GM12891 (cell line): ENCODE results near the gene TMEM121.

Source experiments
- DNase-seq: peaks from one replicate; pipeline ENCODE4 v3.0.0; 2011; ENCODE audit warnings: low spot score; ENCODE audit not compliant: insufficient read length
- FAIRE-seq: peaks from 2 replicates; lab custom pipeline; 2011; peaks lifted over from hg19 to GRCh38; lab: Jason Lieb, UNC
- PAX5 ChIP-seq: IDR thresholded peaks from 2 replicates; pipeline ENCODE4 v1.6.1; 2011; ENCODE audit warnings: low read length, moderate library complexity, mild to moderate bottlenecking; ENCODE audit not compliant: insufficient read depth, severe bottlenecking
- POLR2A ChIP-seq: IDR thresholded peaks from 2 replicates; pipeline ENCODE4 v1.6.1; 2011; ENCODE audit warnings: low read depth, low read length, control low read depth
- POLR2AphosphoS5 ChIP-seq: IDR thresholded peaks from 2 replicates; pipeline ENCODE4 v1.6.1; 2011; ENCODE audit warnings: low read depth, low read length, control low read depth
- POU2F2 ChIP-seq: IDR thresholded peaks from 2 replicates; pipeline ENCODE4 v1.6.1; 2011; ENCODE audit warnings: low read depth, mild to moderate bottlenecking, control low read depth, low read length, moderate library complexity
- SPI1 ChIP-seq: IDR thresholded peaks from 2 replicates; pipeline ENCODE4 v1.6.1; 2011; ENCODE audit warnings: low read depth, low read length, control low read depth
- TAF1 ChIP-seq: IDR thresholded peaks from 2 replicates; pipeline ENCODE4 v1.6.1; 2011; ENCODE audit warnings: low read depth, low read length, control low read depth

Gene TMEM121

DNA sequence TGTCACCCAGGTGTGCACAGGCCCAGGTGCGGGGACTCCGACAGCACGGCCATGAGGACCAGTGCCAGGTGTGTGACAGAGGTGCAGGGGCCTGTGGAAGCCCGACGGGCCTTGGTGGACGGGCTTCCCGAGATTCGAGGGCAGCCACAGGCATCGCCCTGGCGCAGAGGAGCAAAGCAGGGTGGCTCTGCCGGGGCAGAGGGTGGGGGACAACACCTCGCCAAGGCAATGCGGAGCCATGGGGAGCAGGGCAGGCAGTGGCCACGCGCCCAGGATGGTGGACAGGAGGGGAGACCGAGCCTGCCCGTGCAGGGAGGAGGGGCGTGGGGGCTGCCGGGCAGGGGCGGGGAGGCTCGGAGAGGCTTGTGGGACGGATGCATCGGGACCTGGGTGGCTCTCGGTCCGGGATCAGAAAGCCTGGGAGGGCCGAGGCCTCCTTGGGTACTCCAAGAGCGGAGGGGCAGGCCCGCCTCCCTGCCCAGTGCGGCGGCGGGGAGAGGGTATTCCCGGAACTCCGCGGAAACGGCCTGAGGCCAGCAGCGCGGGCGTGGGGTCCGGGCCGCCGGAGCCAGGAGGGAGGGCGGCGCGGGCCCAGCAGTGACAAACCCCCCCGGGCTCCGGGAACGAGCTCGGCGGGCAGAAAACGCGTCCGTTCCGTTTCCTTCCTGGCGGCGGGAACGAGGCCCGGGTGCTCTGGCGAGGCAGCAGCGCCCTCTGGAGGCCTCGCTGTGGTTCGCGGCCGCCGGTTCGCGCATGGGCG, 1.6 kb downstream of the TMEM121 start:
- FAIRE-seq (peak; percentile 87), DNase-seq (peak; percentile 96)
- TF ChIP-seq POLR2A, result no peak
- TF ChIP-seq PAX5, result no peak
- 0 out of 2 replicates have a peak, but pooled peaks have one; percentile 5 for TF ChIP-seq SPI1
- no peak for TF ChIP-seq TAF1
- no peak for TF ChIP-seq POLR2AphosphoS5
- no peak for TF ChIP-seq POU2F2

DNA sequence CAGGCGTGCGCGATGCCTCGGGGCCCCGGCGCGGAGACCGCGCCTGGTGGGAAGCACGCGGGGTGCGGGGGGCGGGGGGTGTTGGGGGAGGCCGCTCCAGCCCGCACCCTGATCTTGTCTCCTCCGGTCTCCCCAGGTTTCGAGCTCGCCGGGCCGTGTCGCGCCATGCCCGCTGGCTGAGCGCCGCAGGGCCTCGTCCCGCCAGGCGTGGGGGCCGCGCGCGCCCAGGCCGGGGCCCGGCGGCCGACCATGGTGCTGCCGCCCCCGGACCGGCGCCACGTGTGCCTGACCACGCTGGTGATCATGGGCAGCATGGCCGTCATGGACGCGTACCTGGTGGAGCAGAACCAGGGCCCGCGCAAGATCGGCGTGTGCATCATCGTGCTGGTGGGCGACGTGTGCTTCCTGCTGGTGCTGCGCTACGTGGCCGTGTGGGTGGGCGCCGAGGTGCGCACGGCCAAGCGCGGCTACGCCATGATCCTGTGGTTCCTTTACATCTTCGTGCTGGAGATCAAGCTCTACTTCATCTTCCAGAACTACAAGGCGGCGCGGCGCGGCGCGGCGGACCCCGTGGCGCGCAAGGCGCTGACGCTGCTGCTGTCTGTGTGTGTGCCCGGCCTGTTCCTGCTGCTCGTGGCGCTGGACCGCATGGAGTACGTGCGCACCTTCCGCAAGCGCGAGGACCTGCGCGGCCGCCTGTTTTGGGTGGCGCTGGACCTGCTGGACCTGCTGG, 2.4 kb downstream of the TMEM121 start:
- DNase-seq (no peak), FAIRE-seq (no peak)
- TF ChIP-seq POLR2A, result no peak
- no peak for TF ChIP-seq PAX5
- TF ChIP-seq TAF1, result no peak
- TF ChIP-seq SPI1, result no peak
- no peak for TF ChIP-seq POLR2AphosphoS5
- TF ChIP-seq POU2F2, result no peak

DNA sequence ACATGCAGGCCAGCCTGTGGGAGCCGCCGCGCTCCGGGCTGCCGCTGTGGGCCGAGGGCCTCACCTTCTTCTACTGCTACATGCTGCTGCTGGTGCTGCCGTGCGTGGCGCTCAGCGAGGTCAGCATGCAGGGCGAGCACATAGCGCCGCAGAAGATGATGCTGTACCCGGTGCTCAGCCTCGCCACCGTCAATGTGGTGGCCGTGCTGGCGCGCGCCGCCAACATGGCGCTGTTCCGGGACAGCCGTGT, 2.9 kb downstream of the TMEM121 start:
- no peak for FAIRE-seq
- DNase-seq, result no peak
- no peak for TF ChIP-seq POLR2A

DNA sequence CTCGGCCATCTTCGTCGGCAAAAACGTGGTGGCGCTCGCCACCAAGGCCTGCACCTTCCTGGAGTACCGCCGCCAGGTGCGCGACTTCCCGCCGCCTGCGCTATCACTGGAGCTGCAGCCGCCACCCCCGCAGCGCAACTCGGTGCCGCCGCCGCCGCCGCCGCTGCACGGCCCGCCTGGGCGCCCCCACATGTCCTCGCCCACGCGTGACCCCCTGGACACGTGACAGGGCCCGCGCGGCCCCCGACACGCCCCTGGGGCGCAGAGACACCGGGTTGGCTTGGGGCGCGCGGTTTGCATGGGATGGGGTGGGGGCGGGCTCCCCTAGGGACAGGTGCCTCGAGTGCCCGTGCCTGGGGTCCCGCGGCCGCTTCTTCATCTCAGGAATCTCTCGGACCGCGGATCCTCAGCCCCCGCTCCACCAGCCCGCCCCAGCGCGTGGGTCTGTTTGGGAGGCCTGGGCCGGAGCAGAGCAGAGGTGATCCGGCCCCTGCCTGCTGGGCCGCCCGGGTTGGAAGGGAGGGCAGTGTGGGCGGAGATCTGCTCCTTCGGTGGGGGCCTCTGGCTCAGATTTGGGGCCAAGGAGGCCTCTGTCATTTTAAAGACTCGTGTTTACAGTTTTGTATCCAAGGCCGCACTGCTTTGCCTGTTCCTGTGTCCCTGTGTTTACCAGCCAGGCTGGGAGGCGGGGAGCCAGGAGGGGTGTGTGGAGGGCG, 3.3 kb downstream of the TMEM121 start:
- DNase-seq (no peak), FAIRE-seq (peak; percentile 62)
- TF ChIP-seq TAF1, result no peak
- no peak for TF ChIP-seq POLR2A
- TF ChIP-seq SPI1, result no peak
- TF ChIP-seq PAX5, result no peak

GRCh38 chr14:105530285-105531087, 4.1 kb downstream of the TMEM121 start:
- TF ChIP-seq PAX5 (no peak), POLR2A (no peak), POLR2AphosphoS5 (no peak)
- DNase-seq, result no peak

GRCh38 chr14:105531088-105531893, 4.9 kb downstream of the TMEM121 start:
- FAIRE-seq, result no peak
- TF ChIP-seq POU2F2 (no peak), POLR2AphosphoS5 (no peak), POLR2A (no peak), TAF1 (no peak), PAX5 (no peak), SPI1 (no peak)
- DNase-seq, result no peak

More at GRCh38 chr14:105530285-105531087, 4.1 kb downstream of the TMEM121 start:
- FAIRE-seq, result no peak

- FAIRE-seq (no peak), DNase-seq (no peak)
- TF ChIP-seq POLR2A (no peak), POLR2AphosphoS5 (no peak), POU2F2 (no peak), SPI1 (no peak), PAX5 (no peak), TAF1 (no peak)
These were observed 5.7 kb downstream of the TMEM121 start for GRCh38 chr14:105531894-105532623.

DNA sequence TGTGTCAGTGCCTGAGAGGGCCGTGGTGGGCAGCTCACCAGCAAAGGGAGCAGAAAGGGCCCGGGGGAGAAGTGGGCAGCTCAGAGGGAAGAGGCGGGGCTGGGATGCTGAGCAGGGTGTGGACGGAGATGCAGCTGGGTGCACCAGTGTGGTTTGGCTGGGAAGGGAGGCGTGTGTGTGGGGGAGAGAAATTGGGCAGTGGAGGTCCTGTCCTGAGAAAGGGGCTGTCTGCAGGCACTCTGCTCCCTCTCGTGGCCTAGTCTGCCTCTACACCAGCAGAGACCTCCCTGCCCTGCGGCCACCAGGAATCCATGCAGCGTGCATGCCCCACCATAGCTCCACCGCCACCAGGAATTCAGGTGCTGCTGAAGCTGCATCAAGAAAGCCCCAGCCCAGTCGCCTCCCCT, 6.4 kb downstream of the TMEM121 start:
- TF ChIP-seq POU2F2 (no peak), POLR2A (no peak), SPI1 (no peak), POLR2AphosphoS5 (no peak), PAX5 (no peak), TAF1 (no peak)
- DNase-seq (peak; percentile 80), FAIRE-seq (peak; percentile 95)

DNA sequence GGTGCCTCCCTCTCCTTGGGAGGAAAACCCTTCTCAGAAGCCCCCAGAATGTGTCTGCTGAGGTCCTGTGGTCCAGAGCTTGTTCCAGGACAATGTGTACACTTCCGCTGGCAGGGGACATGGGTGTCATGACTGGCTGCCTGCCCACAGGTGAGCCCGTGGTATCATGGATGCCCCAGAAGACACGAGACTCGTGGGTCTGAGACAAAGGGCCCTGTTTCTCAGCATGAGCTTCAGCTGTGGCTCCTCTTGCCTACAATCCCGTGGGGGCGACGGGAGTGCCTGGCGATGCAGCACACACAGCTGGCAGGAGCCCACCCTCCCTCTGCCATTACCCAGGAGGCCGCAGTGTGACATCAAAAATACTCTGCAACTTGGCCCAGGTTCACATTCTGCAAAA, 7.0 kb downstream of the TMEM121 start:
- no peak for TF ChIP-seq POLR2AphosphoS5
- TF ChIP-seq PAX5, result no peak
- no peak for TF ChIP-seq POLR2A
- no peak for TF ChIP-seq TAF1
- no peak for TF ChIP-seq SPI1
- TF ChIP-seq POU2F2, result no peak
- DNase-seq (no peak), FAIRE-seq (no peak)
